Nephron (organoid): Measurements from ENCODE around the gene DPYD.

Experiments used
- H3K27ac Mint-ChIP-seq, 3 experiments: 2 replicates each; pipeline ENCODE4 v1.8.0; 2020; ENCODE audit warnings: mixed read lengths in 3 of 3, mild to moderate bottlenecking in 2 of 3, moderate library complexity in 1 of 3
- H3K27me3 Mint-ChIP-seq: 2 replicates; pipeline ENCODE4 v1.8.0; 2021; ENCODE audit warnings: low read depth, mild to moderate bottlenecking, moderate library complexity, mixed read lengths
- H3K36me3 Mint-ChIP-seq: 2 replicates; pipeline ENCODE4 v1.8.0; 2020; ENCODE audit warnings: low read depth, mixed read lengths
- H3K4me1 Mint-ChIP-seq: 2 replicates; pipeline ENCODE4 v1.8.0; 2020; ENCODE audit warnings: mixed read lengths
- H3K4me3 Mint-ChIP-seq, 3 experiments: 2 replicates each; pipeline ENCODE4 v1.8.0; 2020; ENCODE audit warnings: mild to moderate bottlenecking in 3 of 3, mixed read lengths in 3 of 3, moderate library complexity in 2 of 3
- H3K9me3 Mint-ChIP-seq: 2 replicates; pipeline ENCODE4 v1.8.0; 2020; ENCODE audit warnings: mixed read lengths
- TF ChIP-seq, protein P1 (sequence below), 3 experiments: fragments of 200-600 bp; sonication (generic); IDR thresholded peaks; one replicate each; pipeline ENCODE4 v1.5.0; 2021; ENCODE audit warnings: antibody characterized with exemption in 3 of 3; ENCODE audit not compliant: unreplicated experiment in 3 of 3

The DPYD gene

DNA sequence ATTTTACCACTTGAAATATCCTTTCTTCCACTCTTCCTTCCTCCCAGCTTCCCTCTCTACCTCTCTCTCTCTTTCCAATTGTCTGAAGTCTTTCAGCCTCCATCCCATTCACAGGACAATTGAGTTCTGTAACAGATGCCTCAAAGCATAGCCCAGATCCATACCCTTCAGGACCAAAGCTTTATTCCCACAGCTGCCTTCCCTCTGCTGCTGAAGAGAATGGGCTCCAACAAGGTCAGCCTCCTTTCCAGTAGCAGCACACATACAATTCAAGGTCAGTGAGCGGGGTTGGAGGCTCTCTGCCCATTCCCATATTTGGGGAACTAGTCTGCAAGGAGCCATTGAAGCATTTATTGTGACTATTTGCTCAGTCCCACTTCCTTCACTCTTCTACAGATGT lies 179.9 kb downstream of the DPYD start:
- TF ChIP-seq, protein P1, sequence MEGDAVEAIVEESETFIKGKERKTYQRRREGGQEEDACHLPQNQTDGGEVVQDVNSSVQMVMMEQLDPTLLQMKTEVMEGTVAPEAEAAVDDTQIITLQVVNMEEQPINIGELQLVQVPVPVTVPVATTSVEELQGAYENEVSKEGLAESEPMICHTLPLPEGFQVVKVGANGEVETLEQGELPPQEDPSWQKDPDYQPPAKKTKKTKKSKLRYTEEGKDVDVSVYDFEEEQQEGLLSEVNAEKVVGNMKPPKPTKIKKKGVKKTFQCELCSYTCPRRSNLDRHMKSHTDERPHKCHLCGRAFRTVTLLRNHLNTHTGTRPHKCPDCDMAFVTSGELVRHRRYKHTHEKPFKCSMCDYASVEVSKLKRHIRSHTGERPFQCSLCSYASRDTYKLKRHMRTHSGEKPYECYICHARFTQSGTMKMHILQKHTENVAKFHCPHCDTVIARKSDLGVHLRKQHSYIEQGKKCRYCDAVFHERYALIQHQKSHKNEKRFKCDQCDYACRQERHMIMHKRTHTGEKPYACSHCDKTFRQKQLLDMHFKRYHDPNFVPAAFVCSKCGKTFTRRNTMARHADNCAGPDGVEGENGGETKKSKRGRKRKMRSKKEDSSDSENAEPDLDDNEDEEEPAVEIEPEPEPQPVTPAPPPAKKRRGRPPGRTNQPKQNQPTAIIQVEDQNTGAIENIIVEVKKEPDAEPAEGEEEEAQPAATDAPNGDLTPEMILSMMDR (IDR thresholded peaks at IDR 0.05; ENCODE audit: unreplicated experiment in 3 of 3), result no peak

DNA sequence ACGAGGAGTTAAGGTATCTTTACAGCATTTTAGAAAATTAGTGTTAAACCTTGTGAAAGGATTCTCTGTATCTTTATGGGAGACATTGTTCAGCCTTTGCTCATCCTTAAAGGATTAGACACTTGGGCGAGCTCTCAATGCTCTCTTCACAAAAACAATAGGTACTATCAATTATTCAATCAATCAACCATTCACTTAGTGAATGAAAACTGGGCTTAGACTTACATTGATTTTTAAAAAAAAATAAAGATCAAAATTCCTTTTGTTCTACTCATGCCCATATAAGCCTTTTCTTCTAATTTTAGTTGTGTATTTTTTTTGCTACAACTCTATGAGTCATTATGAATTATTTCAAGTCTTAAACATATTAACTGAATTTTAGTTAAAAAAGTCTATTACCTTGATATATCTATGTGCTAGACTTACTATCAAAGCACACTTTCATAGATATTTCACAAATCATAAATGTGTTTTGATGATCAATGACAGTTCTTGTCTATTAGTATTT lies 181.2 kb downstream of the DPYD start:
- no peaks in the 10 kb centered on the region for H3K27me3 Mint-ChIP-seq

More for the DNA sequence above, 179.9 kb downstream of the DPYD start:
- Mint-ChIP-seq H3K4me3 (no peak overlapping the region), H3K27ac (no peak overlapping the region), H3K9me3 (no peaks in the 10 kb centered on the region), H3K27me3 (no peaks in the 10 kb centered on the region), H3K36me3 (no peaks in the 10 kb centered on the region), H3K4me1 (no peaks in the 10 kb centered on the region)

DNA sequence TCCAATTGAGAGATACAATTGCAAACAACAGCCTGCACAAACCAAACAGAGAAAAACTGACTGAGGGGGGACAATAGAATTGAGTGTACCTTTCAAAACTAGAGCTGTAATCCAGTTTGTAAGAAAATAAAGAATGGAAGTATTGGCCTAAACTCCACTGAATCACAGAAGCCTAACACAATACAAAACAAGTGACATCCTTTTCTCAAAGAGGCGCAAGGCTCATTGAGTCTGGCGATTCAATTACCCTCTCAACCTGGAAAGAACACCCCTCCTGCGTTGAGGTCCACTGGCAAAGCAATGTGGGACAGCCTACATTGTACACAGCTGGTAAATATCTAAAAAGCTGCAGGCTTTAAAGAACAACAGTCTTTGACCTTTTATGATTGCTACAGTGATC lies 182.6 kb downstream of the DPYD start:
- Mint-ChIP-seq H3K9me3 (no peaks in the 10 kb centered on the region), H3K4me1 (no peaks in the 10 kb centered on the region), H3K27me3 (no peaks in the 10 kb centered on the region), H3K36me3 (no peaks in the 10 kb centered on the region), H3K27ac (no peak overlapping the region), H3K4me3 (no peak overlapping the region)
- TF ChIP-seq, protein P1 (IDR thresholded peaks at IDR 0.05; ENCODE audit: unreplicated experiment in 3 of 3), result no peak

More for the DNA sequence above, 181.2 kb downstream of the DPYD start:
- TF ChIP-seq, protein P1 (IDR thresholded peaks at IDR 0.05; ENCODE audit: unreplicated experiment in 3 of 3), result no peak
- Mint-ChIP-seq H3K4me1 (no peaks in the 10 kb centered on the region), H3K9me3 (no peaks in the 10 kb centered on the region), H3K4me3 (no peak overlapping the region), H3K27ac (no peak overlapping the region), H3K36me3 (no peaks in the 10 kb centered on the region)

DNA sequence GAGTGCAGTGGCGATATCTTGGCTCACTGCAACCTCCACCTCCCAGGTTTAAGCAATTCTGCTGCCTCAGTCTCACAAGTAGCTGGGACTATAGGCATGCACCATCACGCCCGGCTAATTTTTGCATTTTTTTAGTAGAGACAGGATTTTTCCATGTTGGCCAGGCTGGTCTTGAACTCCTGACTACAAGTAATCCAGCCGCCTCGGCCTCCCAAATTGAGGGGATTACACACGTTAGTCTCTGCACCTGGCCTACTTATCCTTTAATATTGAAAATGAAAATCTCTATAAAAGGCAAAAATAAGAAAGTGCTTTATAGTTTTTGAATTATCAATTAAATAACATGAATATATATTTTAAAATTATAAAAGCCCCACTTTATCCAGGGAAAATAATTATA lies 190.6 kb downstream of the DPYD start:
- no peaks in the 10 kb centered on the region for H3K36me3 Mint-ChIP-seq
- no peak overlapping the region for H3K27ac Mint-ChIP-seq
- no peaks in the 10 kb centered on the region for H3K4me1 Mint-ChIP-seq
- TF ChIP-seq, protein P1 (IDR thresholded peaks at IDR 0.05; ENCODE audit: unreplicated experiment in 3 of 3), result no peak
- H3K9me3 Mint-ChIP-seq, result no peaks in the 10 kb centered on the region
- no peaks in the 10 kb centered on the region for H3K27me3 Mint-ChIP-seq
- H3K4me3 Mint-ChIP-seq, result no peak overlapping the region

DNA sequence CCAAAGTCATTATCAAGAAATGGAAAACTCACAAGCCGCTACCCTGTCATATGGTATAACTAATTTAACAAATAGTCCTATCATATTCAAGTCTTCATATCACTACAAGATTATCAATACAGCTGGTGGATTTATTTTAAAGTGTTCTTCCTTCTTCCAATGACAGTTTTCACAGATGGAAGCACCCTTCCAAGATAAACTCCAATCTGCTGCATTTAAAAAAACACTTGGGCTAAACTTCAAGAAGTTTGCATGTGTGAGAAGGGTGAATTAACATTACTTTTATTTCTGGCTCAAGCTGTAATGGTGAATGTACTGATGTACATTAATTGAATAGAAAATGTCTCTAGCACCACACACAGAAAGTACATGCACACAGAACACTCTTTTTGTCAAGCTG lies 192.4 kb downstream of the DPYD start:
- no peak overlapping the region for H3K27ac Mint-ChIP-seq
- TF ChIP-seq, protein P1 (IDR thresholded peaks at IDR 0.05; ENCODE audit: unreplicated experiment in 3 of 3), result no peak
- peaks cover 4% of the 10 kb centered on the region for H3K9me3 Mint-ChIP-seq
- no peaks in the 10 kb centered on the region for H3K27me3 Mint-ChIP-seq
- H3K4me1 Mint-ChIP-seq, result no peaks in the 10 kb centered on the region
- H3K4me3 Mint-ChIP-seq, result no peak overlapping the region
- H3K36me3 Mint-ChIP-seq, result peaks cover 8% of the 10 kb centered on the region

DNA sequence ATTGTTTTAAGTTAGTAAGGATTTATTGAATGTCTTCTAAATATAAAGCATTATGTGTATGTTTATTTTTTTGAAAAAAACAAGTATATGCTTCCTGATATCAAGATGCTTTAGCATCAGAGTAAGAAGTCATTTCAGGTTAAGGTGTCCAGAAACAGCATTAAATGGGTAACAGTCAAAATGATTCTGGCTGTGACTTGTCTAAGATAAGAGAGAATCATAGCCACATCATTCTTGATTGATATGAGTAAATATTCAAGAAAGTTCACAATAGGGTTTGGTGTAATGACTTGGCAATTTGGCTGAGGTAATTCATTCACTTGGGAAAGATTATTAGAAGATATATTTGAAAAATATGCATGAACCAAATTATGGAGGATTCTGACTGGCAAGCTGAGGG lies 193.8 kb downstream of the DPYD start:
- TF ChIP-seq, protein P1 (IDR thresholded peaks at IDR 0.05; ENCODE audit: unreplicated experiment in 3 of 3), result no peak
- H3K27ac Mint-ChIP-seq, result no peak overlapping the region
- no peaks in the 10 kb centered on the region for H3K4me1 Mint-ChIP-seq
- H3K27me3 Mint-ChIP-seq, result no peaks in the 10 kb centered on the region
- no peak overlapping the region for H3K4me3 Mint-ChIP-seq
- H3K36me3 Mint-ChIP-seq, result peaks cover 8% of the 10 kb centered on the region
- peaks cover 4% of the 10 kb centered on the region for H3K9me3 Mint-ChIP-seq
